ENCODE measurements around the gene SLAIN1. TPM values are rescaled to one million over a fixed set of nuclear protein-coding genes. Genes with fewer than 3 reads are reported as not detected.

Gene SLAIN1
- polyA plus RNA-seq, 1 experiment: 0.06 TPM

DNA sequence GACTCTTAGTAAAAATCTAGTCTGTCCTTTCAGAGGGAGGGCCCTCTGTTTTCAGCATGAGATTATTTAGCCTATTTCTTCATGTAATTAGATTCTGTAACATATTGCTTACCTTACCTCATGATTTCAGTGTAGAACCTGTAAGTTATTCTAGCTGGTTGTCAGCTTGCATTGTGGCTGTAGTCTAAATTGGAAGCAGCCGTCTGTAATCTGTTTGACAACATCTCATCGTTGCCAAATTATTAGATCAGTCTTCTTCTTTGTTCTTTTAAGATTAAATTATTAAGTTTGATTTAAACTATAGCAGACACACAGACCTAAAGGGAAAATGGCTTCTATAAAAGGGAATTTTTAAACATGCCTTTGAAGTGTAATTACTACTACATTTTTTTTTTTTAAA lies 34.8 kb downstream of the SLAIN1 start:
- DNase-seq (ENCODE audit: low read depth): no peak
- ChIA-PET POLR2A (no interaction called here), CTCF (interaction anchor here (0.5 to 0.8 kb wide), 3 partner anchors 21 to 406 kb away, joined by 3 to 4 read pairs (median 3); no protein-coding TSS in a partner anchor)
- Histone ChIP-seq H3K4me3 (ENCODE audit: low read depth, low read length) (no peak overlapping the region), H3K27me3 (ENCODE audit: control insufficient read depth, insufficient read depth, low read length) (no peaks in the 10 kb centered on the region), H3K36me3 (ENCODE audit: control insufficient read depth, insufficient read depth, low read length) (no peaks in the 10 kb centered on the region)
- TF ChIP-seq, protein P1, sequence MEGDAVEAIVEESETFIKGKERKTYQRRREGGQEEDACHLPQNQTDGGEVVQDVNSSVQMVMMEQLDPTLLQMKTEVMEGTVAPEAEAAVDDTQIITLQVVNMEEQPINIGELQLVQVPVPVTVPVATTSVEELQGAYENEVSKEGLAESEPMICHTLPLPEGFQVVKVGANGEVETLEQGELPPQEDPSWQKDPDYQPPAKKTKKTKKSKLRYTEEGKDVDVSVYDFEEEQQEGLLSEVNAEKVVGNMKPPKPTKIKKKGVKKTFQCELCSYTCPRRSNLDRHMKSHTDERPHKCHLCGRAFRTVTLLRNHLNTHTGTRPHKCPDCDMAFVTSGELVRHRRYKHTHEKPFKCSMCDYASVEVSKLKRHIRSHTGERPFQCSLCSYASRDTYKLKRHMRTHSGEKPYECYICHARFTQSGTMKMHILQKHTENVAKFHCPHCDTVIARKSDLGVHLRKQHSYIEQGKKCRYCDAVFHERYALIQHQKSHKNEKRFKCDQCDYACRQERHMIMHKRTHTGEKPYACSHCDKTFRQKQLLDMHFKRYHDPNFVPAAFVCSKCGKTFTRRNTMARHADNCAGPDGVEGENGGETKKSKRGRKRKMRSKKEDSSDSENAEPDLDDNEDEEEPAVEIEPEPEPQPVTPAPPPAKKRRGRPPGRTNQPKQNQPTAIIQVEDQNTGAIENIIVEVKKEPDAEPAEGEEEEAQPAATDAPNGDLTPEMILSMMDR (IDR thresholded peaks at IDR 0.05; ENCODE audit: insufficient read depth, low read depth, low read length): no peak

DNA sequence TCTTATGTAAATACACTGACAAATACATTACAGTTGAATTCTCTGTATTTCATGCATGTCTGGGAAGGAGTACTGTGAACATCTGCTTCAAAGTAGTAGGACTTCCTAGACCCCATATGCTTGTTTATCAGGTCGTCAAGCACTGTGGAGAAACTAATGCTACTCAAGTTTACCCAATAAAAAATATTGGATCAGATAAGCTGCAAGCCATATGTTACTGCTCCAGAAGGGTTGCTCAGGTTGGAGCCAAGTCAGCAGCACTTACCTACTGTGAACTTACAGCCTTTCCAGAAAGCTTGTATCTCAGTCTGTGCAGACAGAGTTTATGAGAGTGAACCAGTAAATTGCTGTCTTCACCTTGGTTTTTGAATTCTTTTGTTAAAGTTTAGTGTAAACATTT lies 36.2 kb downstream of the SLAIN1 start:
- Histone ChIP-seq H3K27me3 (ENCODE audit: control insufficient read depth, insufficient read depth, low read length) (no peaks in the 10 kb centered on the region), H3K36me3 (ENCODE audit: control insufficient read depth, insufficient read depth, low read length) (no peaks in the 10 kb centered on the region), H3K4me3 (ENCODE audit: low read depth, low read length) (no peak overlapping the region)
- DNase-seq (ENCODE audit: low read depth): no peak
- ChIA-PET POLR2A (no interaction called here), CTCF (no interaction called here)
- TF ChIP-seq, protein P1 (IDR thresholded peaks at IDR 0.05; ENCODE audit: insufficient read depth, low read depth, low read length): no peak

DNA sequence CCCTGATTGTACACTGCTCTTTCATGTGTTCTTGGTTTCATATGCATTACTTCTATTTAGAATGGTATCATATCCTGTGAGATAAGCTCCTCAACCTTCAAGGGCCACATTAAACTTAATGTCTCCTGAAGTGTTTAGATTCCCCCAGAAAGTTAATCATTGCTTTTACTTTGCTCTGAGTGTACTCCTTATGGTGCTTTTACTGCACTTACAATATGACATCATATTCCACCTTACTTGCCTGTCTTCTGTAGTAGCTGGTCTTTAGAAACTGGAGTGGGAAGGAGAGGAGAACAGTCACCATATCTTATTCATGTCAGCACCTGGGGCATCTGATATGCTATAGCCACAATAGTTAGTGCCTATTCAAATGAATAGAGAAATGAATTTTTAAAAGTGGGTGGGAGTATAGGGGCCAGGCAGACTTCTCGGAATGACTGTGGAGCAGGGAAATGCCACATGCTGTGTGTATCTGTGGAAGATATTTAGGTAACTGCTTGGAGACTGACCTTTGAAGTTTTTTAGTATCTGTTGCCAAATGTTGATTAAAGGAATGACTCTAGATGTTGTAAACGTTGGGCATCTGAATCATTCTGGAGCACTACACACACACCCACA lies 40.2 kb downstream of the SLAIN1 start:
- CTCF ChIA-PET: interaction anchor here (0.9 kb wide), 1 partner anchor 16 kb away, joined by 4 read pairs; no protein-coding TSS in a partner anchor
- DNase-seq (ENCODE audit: low read depth): no peak
- H3K4me3 ChIP-seq (ENCODE audit: low read depth, low read length): no peak overlapping the region
- POLR2A ChIA-PET: no interaction called here
- TF ChIP-seq, protein P1 (IDR thresholded peaks at IDR 0.05; ENCODE audit: insufficient read depth, low read depth, low read length): no peak
- no peaks in the 10 kb centered on the region for H3K27me3 ChIP-seq (ENCODE audit: control insufficient read depth, insufficient read depth, low read length)
- no peaks in the 10 kb centered on the region for H3K36me3 ChIP-seq (ENCODE audit: control insufficient read depth, insufficient read depth, low read length)

DNA sequence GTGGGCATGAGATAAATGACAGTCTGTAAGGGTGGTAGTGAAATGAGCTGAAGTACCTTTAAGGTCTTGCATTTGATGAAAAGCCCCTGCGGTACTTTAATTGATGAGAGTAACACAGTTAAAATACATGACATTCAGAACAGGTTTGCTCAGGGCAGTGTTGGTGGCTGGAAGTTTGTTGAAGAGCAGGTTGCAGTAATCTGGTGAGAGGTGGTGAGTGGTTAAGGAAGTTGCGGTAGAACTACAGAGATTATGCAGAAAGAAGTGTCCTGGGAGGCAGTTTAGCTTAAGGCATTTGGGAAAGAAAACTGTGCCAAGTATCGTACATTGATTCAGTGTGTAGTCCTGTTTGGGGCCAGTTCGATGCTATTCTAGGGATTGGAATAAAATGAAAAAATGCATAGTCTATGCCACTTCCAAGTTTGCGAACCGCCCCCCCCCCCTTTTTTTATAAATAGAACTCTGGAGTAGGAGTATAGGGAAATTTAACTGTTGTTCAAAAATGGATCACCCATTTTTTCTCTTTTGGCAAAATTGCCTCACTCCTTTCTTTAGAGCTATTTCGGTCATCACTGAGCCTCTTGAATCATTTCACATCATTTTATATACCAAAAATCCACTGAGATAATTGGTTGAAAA lies 42.7 kb downstream of the SLAIN1 start:
- no peak for DNase-seq (ENCODE audit: low read depth)
- H3K36me3 ChIP-seq (ENCODE audit: control insufficient read depth, insufficient read depth, low read length): no peaks in the 10 kb centered on the region
- H3K4me3 ChIP-seq (ENCODE audit: low read depth, low read length): no peak overlapping the region
- TF ChIP-seq, protein P1 (IDR thresholded peaks at IDR 0.05; ENCODE audit: insufficient read depth, low read depth, low read length): no peak
- ChIA-PET POLR2A (no interaction called here), CTCF (interaction anchor here (0.7 kb wide), 1 partner anchor 14 kb away, joined by 3 read pairs; no protein-coding TSS in a partner anchor)
- no peaks in the 10 kb centered on the region for H3K27me3 ChIP-seq (ENCODE audit: control insufficient read depth, insufficient read depth, low read length)

DNA sequence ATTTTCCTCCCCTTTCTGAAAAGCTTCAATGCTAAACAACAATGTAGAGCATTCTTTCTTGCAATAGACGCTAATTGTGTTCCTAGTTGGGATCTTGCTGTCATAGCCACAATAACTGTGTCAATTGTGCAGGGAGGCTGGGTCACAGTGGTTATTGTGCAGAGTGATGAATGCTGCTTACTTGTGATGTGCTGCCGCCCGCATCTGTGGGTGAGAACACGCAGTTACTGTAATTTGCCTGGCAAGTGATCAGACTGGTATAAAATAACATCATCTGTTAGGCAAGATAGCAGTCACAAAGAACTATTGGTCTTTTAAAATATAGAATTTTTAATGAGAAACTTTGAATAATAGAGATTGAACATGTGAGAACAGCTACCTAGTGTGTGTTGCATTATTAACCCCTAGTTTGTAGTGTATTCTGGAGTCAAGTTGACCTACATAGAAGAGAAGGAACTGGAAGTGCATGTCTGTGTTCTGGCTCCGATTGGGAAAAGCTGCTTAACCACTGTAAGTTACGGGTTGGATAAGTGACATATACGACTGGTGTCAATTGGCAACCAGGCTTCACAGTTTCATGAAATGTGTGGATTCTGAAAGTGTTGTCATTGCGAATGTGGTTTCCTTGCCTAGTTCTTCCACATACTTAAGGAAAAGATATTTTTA lies 43.6 kb downstream of the SLAIN1 start:
- ChIA-PET POLR2A (no interaction called here), CTCF (interaction anchor here (0.7 kb wide), 1 partner anchor 15 kb away, joined by 3 read pairs; no protein-coding TSS in a partner anchor)
- no peak for DNase-seq (ENCODE audit: low read depth)
- Histone ChIP-seq H3K4me3 (ENCODE audit: low read depth, low read length) (no peak overlapping the region), H3K27me3 (ENCODE audit: control insufficient read depth, insufficient read depth, low read length) (no peaks in the 10 kb centered on the region), H3K36me3 (ENCODE audit: control insufficient read depth, insufficient read depth, low read length) (no peaks in the 10 kb centered on the region)
- TF ChIP-seq, protein P1 (IDR thresholded peaks at IDR 0.05; ENCODE audit: insufficient read depth, low read depth, low read length): no peak
